ENCODE results near the gene DOCK8. TPM values are rescaled to one million over a fixed set of nuclear protein-coding genes. Genes with fewer than 3 reads are reported as not detected.
A peak's percentile ranks its signal among the peaks of the same experiment; 100 is the strongest.
"Not testable (repeated sequence)": the region's sequence is repeated elsewhere in the genome, so short reads cannot be mapped to it uniquely, and the experiment has no call there.

DOCK8 gene
- total RNA-seq, 2 donors from 2014 or later, result 5.2 to 9.5 TPM

DNA sequence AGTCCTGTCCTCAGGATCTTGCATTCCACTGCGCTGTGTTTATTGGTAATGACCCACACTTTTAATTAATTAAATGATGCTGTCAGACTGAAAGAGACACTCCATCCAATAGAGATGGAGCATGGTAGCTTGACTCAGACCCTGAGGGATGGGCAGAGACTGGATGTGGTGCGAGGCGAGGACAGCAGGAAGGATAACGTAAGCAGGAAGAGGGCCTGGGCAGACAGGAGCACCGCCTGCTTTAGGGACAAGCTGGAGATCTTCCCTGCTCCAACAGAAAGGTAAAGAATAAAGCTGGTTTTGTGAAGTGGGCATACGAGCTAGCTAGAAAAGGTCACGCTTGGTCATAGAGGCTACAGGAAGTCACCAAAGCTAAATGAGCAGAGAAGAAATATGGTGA lies 3.6 kb upstream of the DOCK8 start:
- TF ChIP-seq, protein P1, sequence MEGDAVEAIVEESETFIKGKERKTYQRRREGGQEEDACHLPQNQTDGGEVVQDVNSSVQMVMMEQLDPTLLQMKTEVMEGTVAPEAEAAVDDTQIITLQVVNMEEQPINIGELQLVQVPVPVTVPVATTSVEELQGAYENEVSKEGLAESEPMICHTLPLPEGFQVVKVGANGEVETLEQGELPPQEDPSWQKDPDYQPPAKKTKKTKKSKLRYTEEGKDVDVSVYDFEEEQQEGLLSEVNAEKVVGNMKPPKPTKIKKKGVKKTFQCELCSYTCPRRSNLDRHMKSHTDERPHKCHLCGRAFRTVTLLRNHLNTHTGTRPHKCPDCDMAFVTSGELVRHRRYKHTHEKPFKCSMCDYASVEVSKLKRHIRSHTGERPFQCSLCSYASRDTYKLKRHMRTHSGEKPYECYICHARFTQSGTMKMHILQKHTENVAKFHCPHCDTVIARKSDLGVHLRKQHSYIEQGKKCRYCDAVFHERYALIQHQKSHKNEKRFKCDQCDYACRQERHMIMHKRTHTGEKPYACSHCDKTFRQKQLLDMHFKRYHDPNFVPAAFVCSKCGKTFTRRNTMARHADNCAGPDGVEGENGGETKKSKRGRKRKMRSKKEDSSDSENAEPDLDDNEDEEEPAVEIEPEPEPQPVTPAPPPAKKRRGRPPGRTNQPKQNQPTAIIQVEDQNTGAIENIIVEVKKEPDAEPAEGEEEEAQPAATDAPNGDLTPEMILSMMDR (IDR thresholded peaks at IDR 0.05), result no peak
- H3K27ac ChIP-seq, result peak overlapping the region in 1 of 2 donors; percentile 38
- H3K27me3 ChIP-seq, result no peaks in the 10 kb centered on the region
- DNase-seq (ENCODE audit: low spot score), result no peak
- H3K4me3 ChIP-seq, result no peak overlapping the region
- peaks cover 0 to 16% of the 10 kb centered on the region in 2 donors for H3K4me1 ChIP-seq
- no peaks in the 10 kb centered on the region for H3K9me3 ChIP-seq
- no peaks in the 10 kb centered on the region for H3K36me3 ChIP-seq

DNA sequence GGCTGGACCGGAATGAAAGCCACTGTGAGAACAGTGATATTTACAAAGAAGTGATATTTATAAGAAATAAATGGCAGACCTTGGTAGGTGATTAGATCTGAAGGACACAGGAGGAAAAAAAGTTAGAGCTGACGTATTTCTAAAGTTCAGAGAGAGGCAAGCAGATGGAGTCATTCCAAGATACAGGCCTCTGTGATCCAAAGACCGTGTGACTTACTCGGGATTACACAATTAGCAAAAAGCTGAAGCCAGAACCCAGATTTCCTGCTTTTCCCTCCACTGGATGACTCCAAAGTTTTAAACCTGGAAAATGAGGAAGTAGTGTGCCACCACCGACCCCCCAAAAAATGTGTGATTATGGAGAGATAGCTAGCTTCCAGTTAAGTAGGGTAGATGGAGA lies 3.1 kb upstream of the DOCK8 start:
- TF ChIP-seq, protein P1 (IDR thresholded peaks at IDR 0.05), result no peak
- no peak for DNase-seq (ENCODE audit: low spot score)
- Histone ChIP-seq H3K36me3 (no peaks in the 10 kb centered on the region), H3K27ac (peak overlapping the region in 1 of 2 donors; percentile 54), H3K4me1 (peaks cover 0 to 16% of the 10 kb centered on the region in 2 donors), H3K4me3 (no peak overlapping the region), H3K9me3 (no peaks in the 10 kb centered on the region), H3K27me3 (no peaks in the 10 kb centered on the region)

DNA sequence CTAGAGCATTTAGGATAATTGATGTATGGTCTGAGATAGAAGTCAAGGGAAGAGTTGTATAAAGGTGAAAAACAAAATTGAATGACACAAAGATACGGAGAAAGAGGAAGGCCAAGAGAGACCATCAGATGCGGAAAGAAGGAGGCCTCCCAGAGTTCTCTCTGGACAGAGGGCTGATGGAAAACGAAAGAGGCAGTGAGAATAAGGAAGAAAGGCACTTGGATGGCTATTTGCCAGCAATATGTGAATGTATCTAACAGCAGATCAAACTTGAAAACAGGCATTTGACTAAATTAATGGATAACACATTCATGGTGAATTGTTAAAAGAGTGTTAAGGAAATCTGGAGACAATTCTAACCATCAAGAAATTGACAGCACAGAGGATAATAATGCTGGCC lies 2.4 kb upstream of the DOCK8 start:
- H3K36me3 ChIP-seq, result no peaks in the 10 kb centered on the region
- peak overlapping the region in 1 of 2 donors; percentile 54 for H3K27ac ChIP-seq
- DNase-seq (ENCODE audit: low spot score), result no peak
- no peaks in the 10 kb centered on the region for H3K27me3 ChIP-seq
- H3K9me3 ChIP-seq, result no peaks in the 10 kb centered on the region
- H3K4me3 ChIP-seq, result no peak overlapping the region
- H3K4me1 ChIP-seq, result peaks cover 0 to 16% of the 10 kb centered on the region in 2 donors
- TF ChIP-seq, protein P1 (IDR thresholded peaks at IDR 0.05), result no peak

DNA sequence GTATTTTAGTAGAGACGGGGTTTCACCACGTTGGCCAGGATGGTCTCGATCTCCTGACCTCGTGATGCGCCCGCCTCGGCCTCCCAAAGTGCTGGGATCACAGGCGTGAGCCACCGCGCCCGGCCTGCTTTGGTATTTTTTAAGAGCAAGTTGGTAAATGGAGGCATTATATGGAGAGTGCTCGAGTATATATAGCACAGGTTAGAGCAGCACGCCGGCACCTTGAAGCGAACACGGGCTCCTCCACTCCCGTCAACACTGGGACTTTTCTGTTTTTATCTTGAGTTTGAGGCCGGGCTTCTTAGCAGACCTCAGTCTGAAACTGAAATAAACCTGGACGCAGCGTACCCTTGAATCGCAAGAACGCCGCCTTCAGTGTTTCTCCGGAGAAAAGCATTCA lies 764 bp upstream of the DOCK8 start:
- H3K9me3 ChIP-seq; DNase-seq (ENCODE audit: low spot score); H3K4me3 ChIP-seq; H3K27me3 ChIP-seq; H3K36me3 ChIP-seq; H3K27ac ChIP-seq: not testable (repeated sequence)
- peaks cover 0 to 16% of the 10 kb centered on the region in 2 donors for H3K4me1 ChIP-seq

DNA sequence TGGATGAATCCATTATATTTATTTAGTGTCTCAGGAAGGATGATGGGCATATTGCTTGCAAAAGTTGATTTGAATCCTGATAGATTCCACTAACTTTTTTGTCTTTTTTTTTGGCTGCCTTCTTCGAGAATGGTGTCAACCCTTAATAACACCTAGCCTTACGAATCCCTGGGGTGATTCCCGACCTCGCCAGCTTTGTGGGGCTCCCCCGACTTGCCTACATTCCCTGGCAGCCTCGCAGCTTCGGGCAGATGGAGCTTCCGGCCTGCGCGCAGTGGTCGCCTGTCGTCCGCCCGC lies 366 bp upstream of the DOCK8 start:
- Histone ChIP-seq H3K27ac (peak overlapping the region; percentile 73 to 77), H3K27me3 (no peaks in the 10 kb centered on the region), H3K36me3 (no peaks in the 10 kb centered on the region), H3K9me3 (no peaks in the 10 kb centered on the region), H3K4me3 (peak overlapping the region; percentile 43 to 59), H3K4me1 (peaks cover 0 to 16% of the 10 kb centered on the region in 2 donors)
- TF ChIP-seq, protein P1 (IDR thresholded peaks at IDR 0.05), result no peak
- no peak for DNase-seq (ENCODE audit: low spot score)

DNA sequence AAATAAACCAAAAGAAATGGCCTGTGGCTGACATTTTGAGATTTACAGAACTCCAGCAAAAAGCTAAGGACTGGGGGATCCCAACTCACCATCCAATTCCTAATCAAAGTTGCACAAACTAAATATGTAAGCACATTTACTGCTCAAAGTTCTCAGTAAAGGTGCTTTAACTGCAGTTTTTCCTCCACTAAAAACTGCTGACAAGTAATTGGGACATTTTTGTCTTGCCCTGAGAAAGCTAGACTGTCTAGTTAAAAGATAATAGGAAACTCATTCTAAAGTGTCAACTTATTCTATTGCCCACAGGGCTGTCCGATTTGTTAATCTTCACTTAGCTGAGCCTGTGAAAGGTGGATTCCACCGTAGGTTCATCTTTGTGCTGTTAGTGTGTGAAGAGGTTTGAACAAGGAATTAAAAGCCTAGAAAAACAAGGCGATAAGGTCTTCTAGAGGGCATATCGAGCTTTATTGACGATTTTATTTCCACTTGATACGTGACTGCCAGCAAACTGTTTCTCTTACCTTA lies 1.0 kb downstream of the DOCK8 start:
- Histone ChIP-seq H3K4me3 (peak overlapping the region; percentile 43 to 59), H3K27ac (peak overlapping the region; percentile 73 to 77), H3K27me3 (no peaks in the 10 kb centered on the region), H3K9me3 (no peaks in the 10 kb centered on the region), H3K4me1 (peaks cover 0 to 16% of the 10 kb centered on the region in 2 donors), H3K36me3 (no peaks in the 10 kb centered on the region)
- no peak for DNase-seq (ENCODE audit: low spot score)
- TF ChIP-seq, protein P1 (IDR thresholded peaks at IDR 0.05), result no peak

All from right atrium auricular region (tissue), 2 donors.